Common myeloid progenitor, CD34-positive (primary cell): ENCODE data around the gene MICOS13.

Source experiments
- CTCF ChIA-PET: fragments of 350-600 bp; sonication (Branson Sonifier 250); formaldehyde crosslinking; loops from one replicate; lab custom pipeline; 2021; ENCODE audit warnings: antibody characterized with exemption; lab: Charles Lee
- POLR2A ChIA-PET: fragments of 350-600 bp; sonication (Branson Sonifier 250); formaldehyde crosslinking; loops from one replicate; lab custom pipeline; 2021; ENCODE audit warnings: antibody characterized with exemption; lab: Charles Lee
- DNase-seq, 3 donors: peaks; one replicate each; pipeline versions ENCODE4 v3.0.0 to v3.0.0-alpha.2; 2013
- H3K27ac ChIP-seq, 2 experiments: 1 replicate in 1 of 2; 2 replicates in 1 of 2; pipeline ENCODE4 v1.7.0; 2013; ENCODE audit warnings: inconsistent platforms in 2 of 2, low read length in 2 of 2, mild to moderate bottlenecking in 2 of 2, low read depth in 1 of 2, moderate library complexity in 1 of 2; ENCODE audit not compliant: severe bottlenecking in 2 of 2, insufficient read depth in 1 of 2, poor library complexity in 1 of 2
- H3K27me3 ChIP-seq, 5 experiments: replicated peaks in 2 of 5; 1 replicate in 3 of 5; 2 replicates in 2 of 5; pipeline versions ENCODE4 v1.6.1 to v1.7.0; 2013; ENCODE audit warnings: low read length in 4 of 5, mild to moderate bottlenecking in 2 of 5, moderate library complexity in 2 of 5, inconsistent platforms in 1 of 5; ENCODE audit not compliant: insufficient read depth in 5 of 5, control insufficient read depth in 4 of 5
- H3K36me3 ChIP-seq, 4 experiments: 1 replicate in 2 of 4; 2 replicates in 2 of 4; pipeline versions ENCODE4 v1.6.1 to v1.7.0; 2013; ENCODE audit warnings: low read length in 3 of 4, control low read depth in 1 of 4, mild to moderate bottlenecking in 1 of 4; ENCODE audit not compliant: control insufficient read depth in 4 of 4, insufficient read depth in 4 of 4
- H3K4me1 ChIP-seq, 4 experiments: 1 replicate in 3 of 4; 2 replicates in 1 of 4; pipeline versions ENCODE4 v1.6.1 to v1.7.1; 2013; ENCODE audit warnings: low read length in 3 of 4, mild to moderate bottlenecking in 3 of 4, control low read depth in 1 of 4, inconsistent platforms in 1 of 4, moderate library complexity in 1 of 4; ENCODE audit not compliant: control insufficient read depth in 4 of 4, insufficient read depth in 4 of 4; ENCODE audit errors: control extremely low read depth in 1 of 4
- H3K4me3 ChIP-seq, 7 experiments: 1 replicate in 4 of 7; 2 replicates in 3 of 7; pipeline versions ENCODE4 v1.5.1 to v1.7.0; 2013; ENCODE audit warnings: mild to moderate bottlenecking in 7 of 7, low read length in 6 of 7, moderate library complexity in 6 of 7, inconsistent platforms in 2 of 7, low read depth in 2 of 7, control low read depth in 1 of 7; ENCODE audit not compliant: insufficient read depth in 4 of 7, control insufficient read depth in 1 of 7; ENCODE audit errors: extremely low read depth in 1 of 7
- H3K9me3 ChIP-seq, 5 experiments: 1 replicate in 4 of 5; 2 replicates in 1 of 5; pipeline versions ENCODE4 v1.6.1 to v1.7.1; 2013; ENCODE audit warnings: low read length in 4 of 5, mild to moderate bottlenecking in 2 of 5, inconsistent platforms in 1 of 5, low read depth in 1 of 5, moderate library complexity in 1 of 5; ENCODE audit not compliant: control insufficient read depth in 4 of 5, insufficient read depth in 2 of 5; ENCODE audit errors: control extremely low read depth in 1 of 5
- WGBS: methylation state at CpG from one replicate; pipeline ENCODE4 v1.1.5; 2013; ENCODE audit not compliant: insufficient coverage; 5-methylcytosine and 5-hydroxymethylcytosine counted together

The MICOS13 gene

GRCh38 chr19:5679289-5680083 is 830 bp downstream of the MICOS13 start:
- 48% methylated on average over 15 of the region's 26 CpGs for WGBS
- Histone ChIP-seq H3K27ac (peak overlapping the region; percentile 67 to 97), H3K4me1 (peaks cover 0 to 19% (median 13%) of the 10 kb centered on the region in 4 experiments), H3K27me3 (no peaks in the 10 kb centered on the region), H3K36me3 (peaks cover 0 to 16% (median 3%) of the 10 kb centered on the region in 4 experiments), H3K9me3 (no peaks in the 10 kb centered on the region), H3K4me3 (peak overlapping the region; percentile 83 to 97 (median 90))
- CTCF ChIA-PET, result interaction anchor here (1.1 kb wide), 1 partner anchor 9 kb away, joined by 5 read pairs; no protein-coding TSS in a partner anchor
- POLR2A ChIA-PET, result interaction anchor here (0.8 to 1.0 kb wide), 2 partner anchors 10 to 12 kb away, joined by 3 read pairs; partner anchors contain the start of gene RPL36
- DNase-seq, result peak in 1 of 3 donors; percentile 24

- POLR2A ChIA-PET, result no interaction called here
These were observed 2.1 kb downstream of the MICOS13 start for GRCh38 chr19:5678071-5678718.

GRCh38 chr19:5677580-5677979 is 2.7 kb downstream of the MICOS13 start:
- no peak overlapping the region for H3K27ac ChIP-seq
- POLR2A ChIA-PET, result no interaction called here
- no peaks in the 10 kb centered on the region for H3K9me3 ChIP-seq
- DNase-seq, result no peak
- H3K36me3 ChIP-seq, result peaks cover 0 to 21% (median 3%) of the 10 kb centered on the region in 4 experiments
- no peaks in the 10 kb centered on the region for H3K27me3 ChIP-seq
- CTCF ChIA-PET, result no interaction called here
- no peak overlapping the region for H3K4me3 ChIP-seq
- 90% methylated on average over 7 of the region's 9 CpGs for WGBS
- peaks cover 0 to 19% (median 13%) of the 10 kb centered on the region in 4 experiments for H3K4me1 ChIP-seq

More at GRCh38 chr19:5678071-5678718, 2.1 kb downstream of the MICOS13 start:
- Histone ChIP-seq H3K27ac (no peak overlapping the region), H3K4me1 (peaks cover 0 to 19% (median 13%) of the 10 kb centered on the region in 4 experiments), H3K9me3 (no peaks in the 10 kb centered on the region), H3K27me3 (no peaks in the 10 kb centered on the region), H3K36me3 (peaks cover 0 to 16% (median 3%) of the 10 kb centered on the region in 4 experiments), H3K4me3 (no peak overlapping the region)
- DNase-seq, result no peak
- CTCF ChIA-PET, result no interaction called here
- 99% methylated on average over 19 of the region's 22 CpGs for WGBS

DNA sequence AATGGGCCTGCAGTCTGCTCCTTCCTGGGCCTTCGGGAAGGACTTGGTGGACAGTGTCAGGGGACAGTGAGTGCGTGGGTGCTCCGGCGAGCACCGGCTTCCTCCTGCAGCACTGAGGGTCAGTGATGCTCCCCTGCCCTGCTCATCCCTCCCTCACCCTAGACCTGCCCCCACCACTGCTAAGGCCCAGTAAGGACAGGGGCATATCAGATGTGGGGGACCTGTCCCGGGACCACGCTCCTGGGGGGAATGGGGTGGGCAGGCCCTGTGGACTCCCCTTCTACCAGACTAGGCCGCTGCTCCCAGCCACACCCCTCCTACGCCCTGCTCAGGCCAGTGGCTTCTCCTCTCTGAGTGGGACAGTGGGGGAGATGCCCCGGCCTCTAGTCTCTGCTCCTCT is 3.2 kb downstream of the MICOS13 start:
- H3K4me1 ChIP-seq, result peaks cover 0 to 19% (median 13%) of the 10 kb centered on the region in 4 experiments
- peaks cover 0 to 21% (median 3%) of the 10 kb centered on the region in 4 experiments for H3K36me3 ChIP-seq
- 100% methylated on average over 5 of the region's 10 CpGs for WGBS
- ChIA-PET CTCF (interaction anchor here (0.6 kb wide), 2 partner anchors 10 to 17 kb away, joined by 3 read pairs; no protein-coding TSS in a partner anchor), POLR2A (no interaction called here)
- H3K27me3 ChIP-seq, result no peaks in the 10 kb centered on the region
- no peak overlapping the region for H3K27ac ChIP-seq
- no peak overlapping the region for H3K4me3 ChIP-seq
- no peaks in the 10 kb centered on the region for H3K9me3 ChIP-seq
- DNase-seq, result no peak

DNA sequence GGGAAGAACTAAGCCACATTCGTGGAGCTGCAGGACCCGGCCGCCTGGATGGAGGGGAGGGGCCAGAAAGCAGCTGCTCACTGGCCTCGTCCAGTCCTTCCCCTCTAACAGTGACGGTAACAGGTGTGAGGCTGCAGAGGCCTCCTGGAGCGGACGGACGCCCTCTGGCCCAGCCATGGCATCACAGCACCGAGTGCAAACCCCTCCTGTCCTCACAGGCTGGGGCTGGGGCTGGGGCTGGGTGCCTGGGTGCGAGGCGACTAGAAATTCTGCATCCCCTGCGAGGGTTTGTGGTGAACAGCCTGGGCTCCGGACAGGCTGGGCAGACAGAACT is 3.6 kb downstream of the MICOS13 start:
- H3K4me3 ChIP-seq, result no peak overlapping the region
- peaks cover 0 to 19% (median 13%) of the 10 kb centered on the region in 4 experiments for H3K4me1 ChIP-seq
- H3K9me3 ChIP-seq, result no peaks in the 10 kb centered on the region
- DNase-seq, result no peak
- no peaks in the 10 kb centered on the region for H3K27me3 ChIP-seq
- H3K27ac ChIP-seq, result no peak overlapping the region
- ChIA-PET CTCF (interaction anchor here (0.6 kb wide), 2 partner anchors 10 to 16 kb away, joined by 3 read pairs; no protein-coding TSS in a partner anchor), POLR2A (no interaction called here)
- H3K36me3 ChIP-seq, result peaks cover 0 to 25% (median 3%) of the 10 kb centered on the region in 4 experiments
- 88% methylated on average over 11 of the region's 13 CpGs for WGBS

DNA sequence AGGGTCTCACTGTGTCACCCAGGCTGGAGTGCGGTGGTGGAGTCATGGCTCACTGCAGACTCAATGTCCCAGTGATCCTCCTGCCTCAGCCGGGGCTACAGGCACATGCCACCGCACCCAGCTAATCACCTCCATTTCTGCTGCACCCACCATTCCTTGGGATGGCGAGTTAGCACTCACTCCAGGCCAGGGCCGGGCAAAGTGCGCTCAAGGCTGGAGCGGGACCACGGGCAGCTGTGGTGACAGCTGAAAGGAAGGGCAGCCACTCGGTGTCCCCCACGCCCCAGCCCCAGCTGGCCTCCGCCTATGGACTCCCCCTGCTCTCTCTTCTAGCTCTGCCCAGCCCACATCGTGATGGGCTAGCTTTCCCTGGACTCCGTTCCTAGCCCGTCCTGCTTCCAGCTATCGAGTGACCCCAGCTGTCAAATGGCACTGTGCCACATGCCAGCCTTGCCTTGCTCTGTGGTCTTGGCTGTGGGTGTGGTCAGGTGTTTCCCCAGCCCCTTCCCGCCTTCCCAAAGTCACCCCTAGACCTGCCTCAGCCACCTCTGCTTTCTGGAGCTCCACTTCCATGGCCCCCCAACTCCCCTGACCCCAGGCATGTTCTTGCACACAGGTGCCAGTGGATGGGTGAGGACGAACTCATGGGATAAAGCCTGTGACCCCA is 4.1 kb downstream of the MICOS13 start:
- H3K27me3 ChIP-seq, result no peaks in the 10 kb centered on the region
- ChIA-PET POLR2A (no interaction called here), CTCF (interaction anchor here (0.6 to 0.8 kb wide), 3 partner anchors 9 to 19 kb away, joined by 3 read pairs; no protein-coding TSS in a partner anchor)
- H3K27ac ChIP-seq, result no peak overlapping the region
- 91% methylated on average over 13 of the region's 17 CpGs for WGBS
- peaks cover 0 to 14% (median 11%) of the 10 kb centered on the region in 4 experiments for H3K4me1 ChIP-seq
- H3K9me3 ChIP-seq, result no peaks in the 10 kb centered on the region
- no peak overlapping the region for H3K4me3 ChIP-seq
- no peak for DNase-seq
- peaks cover 0 to 30% (median 4%) of the 10 kb centered on the region in 4 experiments for H3K36me3 ChIP-seq
